Smooth muscle cell (in vitro differentiated cells): ENCODE results near the gene ZNF507. TPM values are rescaled to one million over a fixed set of nuclear protein-coding genes. Genes with fewer than 3 reads are reported as not detected.

Experiments
- DNase-seq: peaks from one replicate; lab custom pipeline; 2025; ENCODE audit not compliant: unreplicated experiment; lab: John Stamatoyannopoulos, UW
- H2AFZ ChIP-seq: fragments of 200-600 bp; sonication (generic); 2 replicates; pipeline ENCODE4 v1.6.0; 2016; ENCODE audit warnings: antibody characterized with exemption, low read depth, mild to moderate bottlenecking
- H3F3A ChIP-seq: fragments of 200-600 bp; sonication (generic); 2 replicates; pipeline ENCODE4 v1.6.0; 2017; ENCODE audit warnings: antibody characterized with exemption, low read depth
- H3K27ac ChIP-seq: fragments of 200-600 bp; sonication (generic); 2 replicates; pipeline ENCODE4 v1.5.1; 2016; ENCODE audit warnings: low read depth, mild to moderate bottlenecking
- H3K27me3 ChIP-seq: fragments of 200-600 bp; sonication (generic); 2 replicates; pipeline ENCODE4 v1.6.1; 2016; ENCODE audit warnings: low read depth, mild to moderate bottlenecking
- H3K36me3 ChIP-seq: fragments of 200-600 bp; sonication (generic); 2 replicates; pipeline ENCODE4 v1.5.1; 2016; ENCODE audit warnings: low read depth
- H3K4me1 ChIP-seq: fragments of 200-600 bp; sonication (generic); 2 replicates; pipeline ENCODE4 v1.5.1; 2016; ENCODE audit warnings: low read depth
- H3K4me2 ChIP-seq: fragments of 200-600 bp; sonication (generic); 2 replicates; pipeline ENCODE4 v1.6.0; 2016; ENCODE audit warnings: mild to moderate bottlenecking
- H3K4me3 ChIP-seq: fragments of 200-600 bp; sonication (generic); 2 replicates; pipeline ENCODE4 v1.5.1; 2016; ENCODE audit warnings: mild to moderate bottlenecking
- H3K79me2 ChIP-seq: fragments of 200-600 bp; sonication (generic); 2 replicates; pipeline ENCODE4 v1.6.0; 2016; ENCODE audit warnings: low read depth, mild to moderate bottlenecking
- H3K9ac ChIP-seq: fragments of 200-600 bp; sonication (generic); 2 replicates; pipeline ENCODE4 v1.6.0; 2016; ENCODE audit warnings: low read depth
- H3K9me3 ChIP-seq: fragments of 200-600 bp; sonication (generic); replicated peaks from 2 replicates; pipeline ENCODE4 v1.5.1; 2016; ENCODE audit warnings: low read depth
- H4K20me1 ChIP-seq: fragments of 200-600 bp; sonication (generic); 2 replicates; pipeline ENCODE4 v1.6.0; 2016; ENCODE audit warnings: low read depth
- WGBS: methylation state at CpG from one replicate; pipeline ENCODE4 v1.1.7; 2016; ENCODE audit warnings: low lambda C conversion rate; 5-methylcytosine and 5-hydroxymethylcytosine counted together
- polyA plus RNA-seq: library from polyadenylated mRNA; unstranded; fragments of >200 nt; fragmentation: Nextera tagmentation; extraction: Ambion mirVana; gene quantifications from 2 replicates; pipeline ENCODE4 v1.2.1, GENCODE V29; 2016
- total RNA-seq: library from RNA; depleted of rRNA; stranded (reverse); fragments of >200 nt; gene quantifications from 2 replicates; pipeline ENCODE4 v1.2.3, GENCODE V29; 2014
- TF ChIP-seq, protein P1 (sequence below): fragments of 200-600 bp; sonication (generic); IDR thresholded peaks from 2 replicates; pipeline ENCODE4 v1.5.1; 2017; ENCODE audit warnings: borderline replicate concordance, mild to moderate bottlenecking, antibody characterized with exemption; ENCODE audit not compliant: insufficient read depth, poor library complexity, severe bottlenecking

ZNF507 gene
- total and polyA plus RNA-seq, 2 experiments from 2014 or later: 4.4 to 8.0 TPM

DNA sequence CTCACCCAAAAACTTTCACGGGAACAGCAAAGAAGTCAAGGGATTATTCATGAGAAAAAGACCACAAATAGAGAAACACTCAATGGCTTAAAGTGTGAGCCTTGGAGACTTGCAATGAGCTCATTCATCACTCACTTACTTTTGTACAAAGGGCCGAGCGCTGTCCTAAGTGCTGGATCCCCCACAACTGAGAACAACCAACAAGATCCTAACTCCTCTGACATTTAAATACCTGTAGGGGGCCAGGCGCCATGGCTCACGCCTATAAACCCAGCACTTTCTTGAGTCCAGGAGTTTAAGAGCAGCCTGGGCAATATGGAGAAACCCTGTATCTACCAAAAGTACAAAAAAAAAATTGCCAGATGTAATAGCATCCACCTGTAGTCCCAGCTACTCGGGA, 29.4 kb upstream of the ZNF507 start:
- Histone ChIP-seq H3K79me2 (no peaks in the 10 kb centered on the region), H3K4me3 (no peak overlapping the region), H2AFZ (no peak overlapping the region), H4K20me1 (no peaks in the 10 kb centered on the region), H3F3A (no peaks in the 10 kb centered on the region), H3K27ac (no peak overlapping the region), H3K36me3 (no peaks in the 10 kb centered on the region), H3K4me1 (peaks cover 3% of the 10 kb centered on the region), H3K27me3 (peaks cover 6% of the 10 kb centered on the region), H3K9ac (no peak overlapping the region), H3K9me3 (no peaks in the 10 kb centered on the region), H3K4me2 (no peak overlapping the region)
- 76% methylated on average over 6 of the region's 6 CpGs for WGBS
- DNase-seq: no peak
- TF ChIP-seq, protein P1, sequence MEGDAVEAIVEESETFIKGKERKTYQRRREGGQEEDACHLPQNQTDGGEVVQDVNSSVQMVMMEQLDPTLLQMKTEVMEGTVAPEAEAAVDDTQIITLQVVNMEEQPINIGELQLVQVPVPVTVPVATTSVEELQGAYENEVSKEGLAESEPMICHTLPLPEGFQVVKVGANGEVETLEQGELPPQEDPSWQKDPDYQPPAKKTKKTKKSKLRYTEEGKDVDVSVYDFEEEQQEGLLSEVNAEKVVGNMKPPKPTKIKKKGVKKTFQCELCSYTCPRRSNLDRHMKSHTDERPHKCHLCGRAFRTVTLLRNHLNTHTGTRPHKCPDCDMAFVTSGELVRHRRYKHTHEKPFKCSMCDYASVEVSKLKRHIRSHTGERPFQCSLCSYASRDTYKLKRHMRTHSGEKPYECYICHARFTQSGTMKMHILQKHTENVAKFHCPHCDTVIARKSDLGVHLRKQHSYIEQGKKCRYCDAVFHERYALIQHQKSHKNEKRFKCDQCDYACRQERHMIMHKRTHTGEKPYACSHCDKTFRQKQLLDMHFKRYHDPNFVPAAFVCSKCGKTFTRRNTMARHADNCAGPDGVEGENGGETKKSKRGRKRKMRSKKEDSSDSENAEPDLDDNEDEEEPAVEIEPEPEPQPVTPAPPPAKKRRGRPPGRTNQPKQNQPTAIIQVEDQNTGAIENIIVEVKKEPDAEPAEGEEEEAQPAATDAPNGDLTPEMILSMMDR: no peak

DNA sequence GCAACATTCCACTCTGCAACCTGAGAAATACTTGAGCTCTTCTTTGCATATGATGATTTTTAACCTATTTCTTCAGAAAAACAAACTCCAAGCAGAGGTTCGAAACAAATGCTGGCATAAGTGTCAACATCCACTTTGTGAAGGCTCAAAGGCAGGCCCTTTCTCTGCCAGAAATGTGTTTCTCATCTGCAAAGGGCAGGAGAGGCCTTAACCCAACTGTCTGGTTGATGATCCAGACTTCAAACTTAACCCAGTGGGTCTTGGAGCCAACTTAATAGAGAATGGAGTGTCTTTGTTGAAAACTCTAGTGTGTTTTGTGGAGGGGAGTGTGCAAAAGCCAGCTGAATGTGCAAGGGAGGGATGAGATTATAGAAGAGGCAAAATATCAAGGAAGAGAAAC, 28.3 kb upstream of the ZNF507 start:
- no peak overlapping the region for H3K4me2 ChIP-seq
- WGBS: 77% methylated on average over 1 of the region's 1 CpG
- no peaks in the 10 kb centered on the region for H4K20me1 ChIP-seq
- TF ChIP-seq, protein P1: no peak
- DNase-seq: no peak
- no peak overlapping the region for H3K9ac ChIP-seq
- H3K79me2 ChIP-seq: no peaks in the 10 kb centered on the region
- no peak overlapping the region for H3K4me3 ChIP-seq
- no peak overlapping the region for H2AFZ ChIP-seq
- peaks cover 3% of the 10 kb centered on the region for H3K4me1 ChIP-seq
- no peak overlapping the region for H3K27ac ChIP-seq
- H3K36me3 ChIP-seq: no peaks in the 10 kb centered on the region
- peaks cover 6% of the 10 kb centered on the region for H3K27me3 ChIP-seq
- no peaks in the 10 kb centered on the region for H3K9me3 ChIP-seq
- H3F3A ChIP-seq: no peaks in the 10 kb centered on the region

DNA sequence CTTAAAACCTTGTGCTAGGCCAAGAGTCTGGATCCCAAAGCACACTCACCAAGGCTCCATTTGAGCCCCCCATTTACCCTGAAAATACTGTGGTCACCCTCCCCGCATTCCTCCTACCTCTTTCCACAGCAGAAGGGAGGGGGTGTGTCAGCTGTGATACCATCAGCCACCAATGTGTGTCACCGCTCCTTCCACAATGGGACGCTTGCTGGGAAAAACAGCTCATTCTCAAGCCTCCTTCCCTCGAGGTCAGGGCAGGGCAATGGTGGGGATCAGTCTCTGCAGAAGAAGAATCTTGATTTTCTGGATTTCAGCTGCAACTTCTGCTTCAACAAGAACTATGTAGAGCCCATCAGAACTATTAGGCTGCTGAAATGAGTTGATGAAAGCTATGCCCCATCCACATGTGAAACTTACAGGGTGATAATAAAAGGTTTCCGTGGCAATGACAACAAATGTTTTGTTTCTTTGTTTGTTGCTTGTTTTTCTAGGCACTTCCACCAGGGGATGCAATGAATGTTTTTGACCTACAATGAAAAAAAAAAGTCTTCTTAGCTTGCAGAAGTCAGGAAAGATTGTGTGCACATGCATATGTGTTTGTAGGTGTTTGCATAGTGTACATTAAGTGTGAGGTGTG, 26.4 kb upstream of the ZNF507 start:
- no peaks in the 10 kb centered on the region for H3K36me3 ChIP-seq
- no peak for DNase-seq
- no peaks in the 10 kb centered on the region for H3K79me2 ChIP-seq
- no peak overlapping the region for H3K4me2 ChIP-seq
- H3K27me3 ChIP-seq: no peaks in the 10 kb centered on the region
- H3K9ac ChIP-seq: no peak overlapping the region
- no peak overlapping the region for H3K4me3 ChIP-seq
- peaks cover 3% of the 10 kb centered on the region for H3K4me1 ChIP-seq
- TF ChIP-seq, protein P1: no peak
- no peaks in the 10 kb centered on the region for H3F3A ChIP-seq
- no peaks in the 10 kb centered on the region for H3K9me3 ChIP-seq
- no peak overlapping the region for H2AFZ ChIP-seq
- H4K20me1 ChIP-seq: no peaks in the 10 kb centered on the region
- H3K27ac ChIP-seq: no peak overlapping the region
- WGBS: 28% methylated on average over 5 of the region's 5 CpGs

DNA sequence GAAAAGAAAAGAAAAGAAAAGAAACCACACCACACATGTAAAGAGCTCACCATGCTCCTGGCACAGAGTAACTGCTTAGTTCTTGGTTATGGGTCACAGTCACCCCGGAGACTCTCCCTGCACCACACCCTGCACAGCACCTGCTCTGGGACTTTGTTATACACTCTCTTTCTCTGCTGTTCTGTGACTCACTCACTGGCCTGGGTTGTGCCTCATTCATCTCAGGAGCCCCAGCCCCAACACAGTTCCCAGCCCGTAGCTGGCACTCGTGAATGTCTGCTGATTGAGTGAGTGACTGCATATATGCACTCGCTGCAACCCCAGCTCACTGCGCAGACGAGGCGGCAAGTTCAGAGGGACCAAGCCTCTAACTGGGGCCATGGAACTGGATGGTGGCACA, 22.9 kb upstream of the ZNF507 start:
- H4K20me1 ChIP-seq: no peaks in the 10 kb centered on the region
- TF ChIP-seq, protein P1: no peak
- no peak for DNase-seq
- H3K9ac ChIP-seq: no peak overlapping the region
- H3K4me3 ChIP-seq: no peak overlapping the region
- no peak overlapping the region for H2AFZ ChIP-seq
- 89% methylated on average over 7 of the region's 7 CpGs for whole genome bisulfite sequencing
- no peaks in the 10 kb centered on the region for H3F3A ChIP-seq
- H3K4me2 ChIP-seq: no peak overlapping the region
- H3K27me3 ChIP-seq: no peaks in the 10 kb centered on the region
- peaks cover 3% of the 10 kb centered on the region for H3K4me1 ChIP-seq
- H3K79me2 ChIP-seq: no peaks in the 10 kb centered on the region
- H3K36me3 ChIP-seq: no peaks in the 10 kb centered on the region
- no peaks in the 10 kb centered on the region for H3K9me3 ChIP-seq
- no peak overlapping the region for H3K27ac ChIP-seq
